ENCODE results near the gene SIRT2.
A peak's percentile ranks its signal among the peaks of the same experiment; 100 is the strongest.

SIRT2 gene

DNA sequence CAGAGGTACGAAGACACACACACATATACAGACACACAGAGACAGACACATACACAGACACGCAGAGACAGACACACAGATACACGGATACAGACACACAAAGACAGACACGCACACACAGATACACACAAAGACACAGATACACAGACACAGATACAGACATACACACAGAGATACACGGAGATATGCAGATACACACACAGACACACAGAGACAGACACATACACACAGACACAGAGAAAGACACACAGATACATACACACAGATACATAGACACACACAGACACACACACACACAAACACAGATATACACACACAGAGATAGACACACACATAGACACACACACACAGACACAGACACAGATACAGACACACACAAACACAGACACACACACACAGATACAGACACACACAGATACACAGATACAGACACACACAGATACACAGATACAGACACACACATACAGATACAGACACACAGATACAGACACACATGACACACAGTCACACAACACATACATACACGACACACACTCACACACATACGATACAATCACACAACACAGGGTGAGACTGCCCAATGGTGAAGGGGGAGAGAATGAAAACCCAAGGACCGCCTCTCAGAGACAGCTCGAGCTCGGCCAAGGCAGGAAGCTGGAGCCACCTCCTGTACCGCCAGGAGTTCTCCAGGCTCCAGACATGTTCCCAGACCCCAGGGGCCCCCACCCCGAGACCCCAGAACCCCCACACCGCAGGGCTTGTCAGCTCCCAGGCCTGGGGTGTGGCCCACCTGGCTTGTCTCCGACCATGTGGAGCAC, 21.4 kb upstream of the SIRT2 start:
- DNase-seq (ENCODE audit: low spot score): no peak

DNA sequence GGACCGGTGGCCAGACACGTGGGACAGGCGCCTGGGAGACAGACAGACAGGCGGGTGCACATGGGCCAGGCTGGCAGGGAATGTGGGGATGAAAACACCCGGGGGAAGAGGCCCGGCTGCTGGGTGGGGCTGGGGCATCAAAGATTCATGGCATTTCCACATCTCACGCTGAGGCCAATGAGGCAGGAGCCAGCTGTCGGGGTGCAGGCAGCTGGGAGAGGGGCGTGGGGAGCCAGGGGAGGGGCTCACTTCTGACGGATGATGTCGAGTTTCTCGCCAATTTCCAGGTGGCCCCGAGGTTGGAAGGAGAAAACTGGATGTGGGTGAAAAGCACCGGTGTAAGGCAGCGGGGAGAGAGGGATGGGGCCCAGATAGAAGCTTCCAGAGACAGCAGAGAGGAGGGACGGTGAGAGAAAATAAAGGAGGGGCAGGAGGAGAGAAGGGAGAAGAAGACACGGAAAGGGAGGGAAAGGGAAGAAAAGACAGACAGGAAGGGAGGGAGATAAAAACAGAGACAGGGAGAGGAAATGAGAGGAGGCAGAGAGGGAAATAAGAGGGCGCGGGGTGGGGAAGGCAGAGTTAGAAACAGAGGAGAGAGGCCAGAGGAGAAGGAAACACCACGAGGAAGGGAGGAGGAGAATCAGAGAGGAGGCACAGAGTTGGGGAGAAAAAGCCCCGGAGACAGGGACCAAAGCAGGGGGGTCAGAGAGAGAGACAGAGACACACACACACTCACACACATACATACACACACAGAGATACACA, 20.6 kb upstream of the SIRT2 start:
- DNase-seq (ENCODE audit: low spot score): no peak

DNA sequence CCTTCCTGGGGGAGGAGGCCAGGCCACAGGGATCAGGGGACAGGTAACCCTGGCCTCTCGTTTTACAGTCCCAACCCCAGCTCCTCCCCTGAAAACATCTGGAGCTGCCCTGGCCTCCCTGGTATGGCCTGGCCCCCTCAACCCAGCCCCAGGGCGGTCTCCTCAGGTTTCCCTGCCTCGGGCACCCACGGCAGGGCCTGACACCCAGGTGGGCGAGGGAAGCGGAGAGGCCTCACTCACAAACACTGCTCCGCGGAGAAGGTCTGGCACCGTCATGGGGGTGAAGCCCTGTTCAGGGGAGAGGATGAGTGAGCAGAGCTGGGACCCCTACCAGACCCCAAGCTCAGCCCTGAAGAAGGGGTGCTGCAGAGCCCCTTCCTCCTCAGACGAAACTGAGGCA, 19.1 kb upstream of the SIRT2 start:
- DNase-seq (ENCODE audit: low spot score): no peak

DNA sequence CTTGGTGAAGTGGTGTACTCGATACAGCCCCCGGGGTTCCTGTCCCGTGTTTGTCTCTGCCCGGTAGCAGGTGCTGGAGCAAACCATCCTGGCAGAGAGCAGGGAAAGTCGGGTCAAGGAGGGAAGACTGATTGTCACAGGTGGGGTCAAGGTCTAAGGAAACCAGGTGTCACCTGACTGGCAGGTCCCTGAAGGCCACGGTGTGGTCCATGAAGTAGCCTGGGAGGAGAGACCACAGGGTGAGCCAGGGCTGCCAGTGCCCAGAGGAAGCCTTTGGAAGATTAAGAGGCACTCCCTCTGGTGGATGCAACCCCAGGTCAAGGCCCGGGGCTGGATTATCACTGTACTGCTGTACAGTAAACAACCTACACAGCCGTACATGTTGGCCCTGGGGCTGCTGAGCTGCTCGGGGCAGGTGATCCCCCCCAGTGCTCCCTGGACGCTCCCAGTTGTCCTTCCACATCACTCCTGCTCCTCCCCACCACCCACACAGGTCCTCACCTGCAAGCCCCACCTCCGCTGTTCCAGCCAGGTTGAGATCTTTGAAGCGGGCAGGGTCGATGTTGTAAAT, 18.6 kb upstream of the SIRT2 start:
- DNase-seq (ENCODE audit: low spot score): peak; percentile 49

DNA sequence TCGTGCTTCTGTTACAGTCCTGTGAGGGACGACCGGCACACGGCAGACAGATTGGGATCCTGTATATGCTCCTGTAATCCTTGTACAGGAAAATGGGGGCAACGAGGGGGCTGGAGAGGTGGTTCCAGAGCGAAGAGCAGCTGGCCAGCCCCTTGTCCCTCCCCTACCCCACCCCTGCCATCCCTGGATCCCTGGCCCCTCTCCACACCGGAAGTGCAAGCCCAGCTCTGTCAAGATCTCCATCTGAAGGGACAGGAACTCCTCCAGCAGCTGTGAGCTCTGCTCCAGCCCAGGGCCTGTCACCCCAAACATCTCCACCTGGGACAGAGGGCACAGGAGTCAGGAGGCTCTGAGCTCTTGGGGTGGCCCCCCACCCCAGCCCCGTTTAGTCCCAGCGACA, 18.1 kb upstream of the SIRT2 start:
- no peak for DNase-seq (ENCODE audit: low spot score)

DNA sequence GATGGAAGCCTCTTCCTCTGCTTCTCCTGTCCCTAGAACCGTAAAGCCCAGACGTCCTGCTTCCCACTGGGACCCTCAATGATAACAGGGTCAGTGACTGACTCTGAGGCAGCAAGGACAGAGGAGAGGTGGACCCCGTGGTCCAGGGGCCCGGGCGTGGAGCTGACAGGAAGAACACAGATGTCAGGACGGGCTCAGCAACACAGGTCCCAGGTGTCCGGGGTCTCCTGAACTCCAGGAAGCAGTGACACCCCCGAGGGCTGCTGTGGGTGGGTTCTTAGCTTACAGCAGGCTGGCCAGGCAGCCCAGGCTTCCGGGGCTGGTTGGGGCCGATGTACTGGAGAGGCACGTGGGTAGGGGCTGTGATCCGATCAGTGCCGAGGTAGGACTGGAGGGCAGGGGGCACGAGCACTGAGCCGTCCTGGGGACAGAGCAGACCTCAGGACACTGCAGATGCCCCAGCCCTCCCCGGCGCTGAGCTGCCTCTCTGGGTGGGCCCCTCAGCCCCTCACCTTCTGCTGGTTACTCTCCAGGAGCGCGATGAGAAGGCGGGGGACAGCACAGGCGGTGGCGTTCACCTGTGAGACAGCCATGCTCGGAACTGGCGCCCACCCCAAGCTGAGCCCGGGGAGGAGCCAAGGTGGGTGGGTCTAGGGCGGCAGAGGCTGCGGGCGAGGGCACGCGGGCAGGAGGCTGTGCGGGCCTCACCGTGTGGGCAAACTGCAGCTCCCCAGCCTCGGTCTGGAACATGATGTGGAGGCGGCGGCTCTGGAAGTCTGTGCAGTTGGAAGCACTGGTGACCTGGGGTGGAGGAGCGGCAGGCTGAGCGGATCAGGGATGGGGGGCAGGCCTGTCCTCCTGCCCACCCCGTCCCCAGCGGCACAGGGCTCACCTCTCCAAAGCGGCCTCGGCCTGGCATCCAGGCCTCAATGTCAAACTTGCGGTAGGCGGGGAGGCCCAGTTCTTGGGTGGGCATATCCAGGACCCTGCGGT, 16.2 kb upstream of the SIRT2 start:
- no peak for DNase-seq (ENCODE audit: low spot score)

DNA sequence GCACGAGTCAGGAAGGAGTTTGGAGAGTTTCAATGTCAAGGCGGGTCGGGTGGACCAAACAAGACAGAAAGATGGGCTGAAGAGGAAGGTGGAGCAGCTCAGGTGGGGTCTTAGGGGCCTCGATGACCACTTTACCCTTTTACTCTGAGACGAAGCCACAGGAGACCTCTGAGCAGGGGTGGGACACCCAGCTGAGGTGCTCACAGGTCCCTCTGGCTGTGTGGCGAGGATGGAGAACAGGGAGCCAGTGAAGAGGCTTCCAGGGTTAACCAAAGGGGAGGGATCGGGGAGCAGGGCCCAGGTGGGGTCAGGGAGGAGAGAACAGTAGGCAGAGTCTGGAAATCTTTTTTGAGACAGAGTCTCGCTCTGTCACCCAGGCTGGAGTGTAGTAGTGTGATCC, 14.5 kb upstream of the SIRT2 start:
- no peak for DNase-seq (ENCODE audit: low spot score)

DNA sequence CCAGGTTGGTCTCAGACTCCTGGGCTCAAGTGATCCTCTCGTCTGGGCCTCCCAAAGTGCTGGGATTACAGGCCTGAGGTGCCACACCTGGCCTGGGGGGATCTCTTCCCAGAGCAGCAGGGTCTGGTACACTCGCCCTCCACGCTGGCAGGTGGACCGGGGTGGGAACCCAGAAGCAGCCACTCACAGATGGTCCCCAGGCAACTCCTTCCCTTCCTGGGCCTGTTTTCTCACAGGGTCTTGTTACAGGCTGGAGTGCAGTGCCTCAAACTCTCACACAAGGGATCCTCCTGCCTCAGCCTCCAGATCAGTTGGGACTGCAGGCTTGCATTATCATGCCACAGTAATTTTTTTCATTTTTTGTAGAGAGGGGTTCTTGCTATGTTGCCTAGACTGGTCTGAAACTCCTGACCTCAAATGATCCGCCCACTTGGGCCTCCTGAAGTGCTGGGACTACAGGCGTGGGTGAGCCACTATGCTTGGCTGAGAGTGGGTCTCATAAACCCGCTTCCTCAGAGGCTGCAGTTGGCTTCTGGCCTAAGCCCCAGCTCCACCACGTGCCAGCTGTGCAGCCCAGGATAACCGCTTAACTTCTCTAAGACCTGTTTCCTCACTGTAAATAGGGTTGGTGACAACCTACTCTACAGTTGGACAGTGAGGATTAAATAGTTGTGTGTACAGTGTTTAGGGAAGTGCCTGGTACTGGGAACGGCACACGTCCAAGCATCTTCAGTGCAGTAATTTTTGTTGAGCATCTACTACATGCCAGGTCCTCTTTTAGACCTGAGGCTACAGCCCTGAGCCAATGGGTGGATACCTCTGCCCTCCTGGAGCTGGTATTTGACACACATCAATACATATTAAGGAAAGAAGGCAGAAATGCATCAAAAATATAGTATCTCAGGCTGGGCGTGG, 13.4 kb upstream of the SIRT2 start:
- DNase-seq (ENCODE audit: low spot score): no peak

DNA sequence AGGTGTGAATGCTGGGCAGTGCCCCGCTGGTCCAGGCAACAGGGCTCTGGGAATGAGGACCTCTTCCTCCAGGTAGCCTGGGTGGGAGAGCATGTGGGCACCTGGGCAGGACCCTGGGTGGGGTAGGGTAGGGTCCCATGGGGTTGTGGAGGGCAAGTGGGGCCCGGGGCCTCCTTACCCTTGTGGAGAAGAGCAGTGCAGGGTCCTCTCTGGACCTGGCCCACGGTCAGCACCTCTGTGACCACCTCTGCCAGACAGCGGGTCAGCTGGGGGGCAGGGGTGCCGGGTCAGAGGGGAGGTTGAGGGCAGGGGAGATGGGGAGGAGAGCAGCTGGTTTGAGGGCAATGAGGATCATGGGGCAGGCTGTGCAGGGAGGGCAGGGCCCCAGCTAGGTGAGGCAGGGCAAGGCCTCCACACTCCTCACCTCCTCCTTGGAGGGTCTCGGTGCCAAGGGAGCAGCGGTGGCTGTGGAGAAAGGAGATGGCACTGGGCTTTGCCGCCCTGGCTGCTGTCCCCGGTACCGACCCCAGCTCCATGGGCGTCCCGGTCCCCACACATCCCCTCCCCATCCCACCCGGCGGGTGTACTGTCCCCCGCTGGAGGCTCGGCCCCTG, 12.1 kb upstream of the SIRT2 start:
- DNase-seq (ENCODE audit: low spot score): no peak

DNA sequence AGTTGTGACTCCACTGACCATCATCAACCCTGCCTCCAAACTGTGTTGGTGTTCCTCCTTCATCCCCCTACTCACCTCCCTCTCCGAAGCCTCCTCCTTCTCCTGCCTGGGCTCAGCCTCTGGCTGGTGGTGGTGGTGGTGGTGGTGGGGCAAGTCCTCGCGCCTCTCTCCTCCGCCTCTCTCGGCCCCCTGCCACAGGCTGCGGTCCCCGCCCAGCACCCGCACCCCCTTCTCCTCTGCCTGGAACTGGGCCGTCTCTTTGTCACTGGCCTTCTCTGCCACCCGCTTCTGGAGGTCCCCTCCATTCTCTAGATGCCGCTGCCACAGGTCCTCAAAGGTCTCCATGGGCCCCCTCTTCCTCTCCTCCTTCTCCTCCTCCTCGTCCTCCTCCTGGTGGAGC, 11.1 kb upstream of the SIRT2 start:
- no peak for DNase-seq (ENCODE audit: low spot score)

DNA sequence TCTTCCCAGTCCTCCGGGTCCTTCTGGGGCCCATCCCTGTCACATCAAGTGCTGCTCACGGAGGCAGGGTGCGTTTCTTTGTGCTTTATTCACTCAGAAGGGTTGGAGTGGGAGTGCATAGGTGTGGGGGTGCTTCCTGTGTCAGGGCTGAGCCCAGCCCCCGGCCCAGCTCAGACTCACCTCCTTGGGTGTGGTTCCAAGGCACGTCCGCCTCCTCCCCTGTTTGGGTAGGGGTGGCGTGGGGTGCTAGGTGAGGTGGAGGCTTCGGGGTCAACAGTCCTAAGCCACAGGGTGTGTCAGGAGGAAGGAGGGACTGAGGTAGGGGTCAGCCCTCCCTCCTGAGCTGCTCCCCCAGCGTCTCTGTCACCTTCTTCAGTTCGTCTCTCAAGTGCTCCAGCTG, 9.5 kb upstream of the SIRT2 start:
- no peak for DNase-seq (ENCODE audit: low spot score)

DNA sequence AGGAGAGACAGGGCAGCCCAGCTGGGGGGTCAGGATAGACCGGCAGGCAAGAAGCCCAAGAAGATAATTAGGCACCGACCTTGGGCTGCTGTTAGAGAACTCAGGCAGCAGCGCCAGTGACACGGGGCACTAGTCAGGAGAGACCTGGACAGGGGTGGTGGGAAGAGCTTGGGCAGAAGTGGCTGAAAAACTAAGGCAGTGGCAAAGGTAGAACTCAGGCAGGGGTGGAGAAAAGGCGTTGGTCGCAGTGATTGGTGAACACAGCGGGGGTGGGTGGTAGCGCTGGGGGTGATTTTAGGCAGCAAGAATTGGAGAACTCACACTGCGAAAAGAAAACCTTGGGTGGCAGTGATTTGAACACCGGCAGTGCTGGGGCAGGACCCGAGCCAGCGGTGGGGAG, 8.3 kb upstream of the SIRT2 start:
- no peak for DNase-seq (ENCODE audit: low spot score)

DNA sequence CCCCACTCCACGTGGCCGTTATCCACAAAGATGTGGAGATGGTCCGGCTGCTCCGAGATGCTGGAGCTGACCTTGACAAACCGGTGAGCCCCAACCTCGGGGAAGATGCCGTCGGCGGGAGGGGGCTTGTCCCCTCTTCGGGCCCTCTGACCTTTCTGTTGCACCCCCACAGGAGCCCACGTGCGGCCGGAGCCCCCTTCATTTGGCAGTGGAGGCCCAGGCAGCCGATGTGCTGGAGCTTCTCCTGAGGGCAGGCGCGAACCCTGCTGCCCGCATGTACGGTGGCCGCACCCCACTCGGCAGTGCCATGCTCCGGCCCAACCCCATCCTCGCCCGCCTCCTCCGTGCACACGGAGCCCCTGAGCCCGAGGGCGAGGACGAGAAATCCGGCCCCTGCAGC, 7.8 kb upstream of the SIRT2 start:
- DNase-seq (ENCODE audit: low spot score): no peak

DNA sequence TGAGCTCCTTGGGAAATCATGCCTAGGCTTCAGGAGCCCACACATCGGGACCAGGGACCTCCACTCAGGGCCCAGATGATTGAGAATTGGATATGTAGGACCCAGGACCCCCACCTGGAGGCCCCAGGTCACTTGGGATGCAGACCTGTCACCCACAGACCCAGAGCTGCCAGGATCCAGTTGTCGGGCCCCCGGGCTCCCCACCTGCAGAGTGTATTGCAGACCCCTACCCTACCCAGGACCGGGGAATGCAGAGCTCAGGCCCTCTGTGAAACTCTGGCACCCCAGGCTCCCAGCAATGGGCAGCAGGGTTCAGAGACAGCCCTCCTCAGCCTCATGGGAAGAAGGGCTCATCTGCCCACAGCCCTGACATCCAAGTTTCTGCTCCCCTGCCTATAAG, 6.2 kb upstream of the SIRT2 start:
- DNase-seq (ENCODE audit: low spot score): no peak

DNA sequence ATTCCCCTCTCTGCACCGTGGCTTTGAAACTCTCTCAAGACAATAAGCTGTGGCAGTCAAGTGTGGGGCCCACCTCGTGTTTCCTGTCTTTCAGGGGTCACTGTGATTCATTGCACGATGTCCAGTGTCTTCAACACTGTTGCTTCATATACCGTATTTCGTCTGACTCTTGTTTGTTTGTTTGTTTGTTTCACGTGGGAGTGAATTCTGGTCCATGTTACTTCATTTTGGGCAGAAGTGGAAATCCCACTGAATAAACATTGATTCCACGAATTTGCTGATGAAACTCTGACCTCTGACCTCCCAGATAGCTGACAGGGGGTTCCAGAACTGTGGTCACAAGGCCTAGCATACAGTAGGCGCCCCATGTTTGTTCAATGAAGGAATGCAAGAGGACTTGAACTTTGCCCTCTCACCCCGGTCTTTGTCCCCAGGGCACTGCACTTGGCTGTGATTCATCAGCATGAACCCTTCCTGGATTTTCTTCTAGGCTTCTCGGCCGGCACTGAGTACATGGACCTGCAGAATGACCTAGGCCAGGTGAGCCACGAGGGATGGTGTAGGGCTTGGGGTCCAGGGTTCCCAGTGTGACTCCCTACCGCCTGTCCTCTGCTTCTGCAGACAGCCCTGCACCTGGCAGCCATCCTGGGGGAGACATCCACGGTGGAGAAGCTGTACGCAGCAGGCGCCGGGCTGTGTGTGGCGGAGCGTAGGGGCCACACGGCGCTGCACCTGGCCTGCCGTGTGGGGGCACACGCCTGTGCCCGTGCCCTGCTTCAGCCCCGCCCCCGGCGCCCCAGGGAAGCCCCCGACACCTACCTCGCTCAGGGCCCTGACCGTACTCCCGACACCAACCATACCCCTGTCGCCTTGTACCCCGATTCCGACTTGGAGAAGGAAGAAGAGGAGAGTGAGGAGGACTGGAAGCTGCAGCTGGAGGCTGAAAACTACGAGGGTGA, 5.4 kb upstream of the SIRT2 start:
- no peak for DNase-seq (ENCODE audit: low spot score)

DNA sequence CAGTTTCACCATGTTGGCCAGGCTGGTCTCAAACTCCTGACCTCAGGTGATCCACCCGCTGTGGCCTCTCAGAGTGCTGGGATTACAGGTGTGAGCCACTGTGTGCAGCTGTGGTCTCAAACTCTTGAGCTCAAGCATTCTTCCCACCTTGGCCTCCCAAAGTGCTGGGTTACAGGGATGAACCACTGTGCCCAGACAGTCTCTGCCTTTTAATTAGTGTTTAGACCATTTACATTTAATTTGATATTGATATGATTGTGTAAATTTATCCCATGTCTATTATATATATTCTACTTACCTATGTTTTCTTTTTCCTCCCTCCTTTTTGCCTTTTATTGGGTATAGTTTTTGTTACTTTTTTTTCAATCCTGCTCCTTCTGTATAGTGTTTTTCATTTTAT, 2.3 kb upstream of the SIRT2 start:
- DNase-seq (ENCODE audit: low spot score): no peak

DNA sequence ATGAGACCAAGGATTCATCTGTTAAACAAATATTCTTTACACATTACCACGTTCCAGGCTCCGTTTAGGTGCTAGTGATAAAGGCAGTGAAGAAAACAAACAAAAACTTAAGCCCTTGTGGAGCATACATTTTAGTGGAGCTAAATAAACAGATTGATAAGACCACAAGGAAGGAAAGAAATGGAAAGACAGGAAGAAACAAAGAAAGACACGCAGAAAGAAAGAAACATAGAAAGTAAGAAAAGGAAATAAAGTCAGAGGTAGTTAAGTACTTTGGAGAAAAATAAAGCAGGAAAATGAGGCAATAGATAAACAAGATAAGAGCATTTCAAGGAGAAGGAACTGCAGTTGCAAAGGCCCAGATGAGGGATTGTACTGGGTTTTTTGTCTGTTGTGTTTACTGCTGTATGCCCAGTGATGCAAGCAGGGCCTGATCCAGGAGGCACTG, 1.3 kb upstream of the SIRT2 start:
- no peak for DNase-seq (ENCODE audit: low spot score)

DNA sequence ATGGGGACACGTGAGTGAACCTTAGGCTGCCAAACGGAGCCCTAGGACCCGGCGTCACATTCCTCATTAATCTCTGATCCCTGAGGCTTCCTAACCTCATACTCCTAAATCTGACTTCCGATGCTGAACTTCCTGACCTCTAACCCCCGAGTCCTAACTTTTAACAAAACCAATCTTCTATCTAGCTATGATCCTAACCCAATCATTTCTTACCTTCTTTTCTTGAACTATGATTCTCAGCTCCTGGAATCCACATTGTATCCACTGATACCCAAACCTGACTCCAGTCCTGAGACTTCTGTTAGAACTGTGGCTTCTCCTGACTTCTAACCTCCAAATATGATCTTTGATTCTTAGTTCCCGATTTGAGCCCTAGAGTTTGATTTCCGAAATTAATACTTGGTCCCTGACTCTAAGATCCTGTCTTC, 798 bp upstream of the SIRT2 start:
- no peak for DNase-seq (ENCODE audit: low spot score)

DNA sequence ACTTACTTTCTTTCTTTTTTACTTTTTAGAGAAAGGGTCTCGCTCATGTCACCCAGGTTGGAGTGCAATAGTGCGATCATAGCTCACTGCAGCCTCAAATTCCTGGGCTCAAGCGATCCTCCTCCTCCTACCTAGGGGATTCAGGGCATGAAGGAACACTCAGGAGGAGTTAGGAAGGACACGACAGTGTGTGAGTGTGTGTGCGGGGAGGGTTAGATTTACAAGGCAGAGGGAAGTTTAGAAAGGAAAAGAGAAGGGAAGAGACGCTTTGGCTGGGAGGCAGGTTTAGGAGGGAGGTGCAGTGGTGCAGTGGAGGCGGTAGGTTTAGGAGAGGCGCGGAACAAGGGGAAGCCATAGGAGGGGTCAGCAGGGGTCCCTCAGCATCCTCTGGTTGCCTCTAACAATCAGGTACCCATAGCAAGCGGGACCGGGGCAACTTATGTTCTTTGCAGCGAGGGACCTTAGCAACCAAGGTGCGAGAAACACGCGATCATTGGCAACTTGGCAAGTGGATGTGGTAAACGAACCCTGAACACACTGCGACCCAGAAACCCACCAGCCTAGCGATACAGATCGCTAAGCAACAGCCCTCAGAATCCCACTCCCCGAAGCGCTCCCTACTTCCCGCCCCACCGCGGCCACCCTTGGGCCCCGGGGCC, 501 bp downstream of the SIRT2 start:
- DNase-seq (ENCODE audit: low spot score): peak; percentile 39
